ENCODE data around the gene SQOR.

- TF ChIP-seq EZH2 (IDR thresholded peaks at IDR 0.05; ENCODE audit: borderline replicate concordance, low read length): no peak
- TF ChIP-seq, protein P1, sequence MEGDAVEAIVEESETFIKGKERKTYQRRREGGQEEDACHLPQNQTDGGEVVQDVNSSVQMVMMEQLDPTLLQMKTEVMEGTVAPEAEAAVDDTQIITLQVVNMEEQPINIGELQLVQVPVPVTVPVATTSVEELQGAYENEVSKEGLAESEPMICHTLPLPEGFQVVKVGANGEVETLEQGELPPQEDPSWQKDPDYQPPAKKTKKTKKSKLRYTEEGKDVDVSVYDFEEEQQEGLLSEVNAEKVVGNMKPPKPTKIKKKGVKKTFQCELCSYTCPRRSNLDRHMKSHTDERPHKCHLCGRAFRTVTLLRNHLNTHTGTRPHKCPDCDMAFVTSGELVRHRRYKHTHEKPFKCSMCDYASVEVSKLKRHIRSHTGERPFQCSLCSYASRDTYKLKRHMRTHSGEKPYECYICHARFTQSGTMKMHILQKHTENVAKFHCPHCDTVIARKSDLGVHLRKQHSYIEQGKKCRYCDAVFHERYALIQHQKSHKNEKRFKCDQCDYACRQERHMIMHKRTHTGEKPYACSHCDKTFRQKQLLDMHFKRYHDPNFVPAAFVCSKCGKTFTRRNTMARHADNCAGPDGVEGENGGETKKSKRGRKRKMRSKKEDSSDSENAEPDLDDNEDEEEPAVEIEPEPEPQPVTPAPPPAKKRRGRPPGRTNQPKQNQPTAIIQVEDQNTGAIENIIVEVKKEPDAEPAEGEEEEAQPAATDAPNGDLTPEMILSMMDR (conservative IDR thresholded peaks at IDR 0.05 in 1 of 2, IDR thresholded peaks at IDR 0.05 in 1 of 2; ENCODE audit: extremely low read depth in 1 of 2, insufficient read depth in 1 of 2, low read depth in 1 of 2, low read length in 2 of 2): no peak
These were observed 39.8 kb upstream of the SQOR start for GRCh38 chr15:45594835-45595530.
